Liver (tissue), 9 donors: ENCODE measurements around the gene COL6A2. TPM values are rescaled to one million over a fixed set of nuclear protein-coding genes. Genes with fewer than 3 reads are reported as not detected.

Experiments
- DNase-seq: peaks from one replicate; pipeline ENCODE4 v3.0.0-alpha.2; 2017; ENCODE audit warnings: low spot score
- H3K27ac ChIP-seq, 2 donors: one replicate each; pipeline ENCODE4 v1.7.0; 2013; ENCODE audit warnings: inconsistent platforms in 2 of 2, low read length in 2 of 2, control low read depth in 1 of 2, low read depth in 1 of 2, mild to moderate bottlenecking in 1 of 2
- H3K27me3 ChIP-seq, 4 donors: one replicate each; pipeline versions ENCODE4 v1.6.1 to v1.7.0; 2013; ENCODE audit warnings: low read length in 3 of 4, inconsistent platforms in 1 of 4, mild to moderate bottlenecking in 1 of 4, moderate library complexity in 1 of 4; ENCODE audit not compliant: control insufficient read depth in 4 of 4, insufficient read depth in 4 of 4
- H3K36me3 ChIP-seq, 4 donors: one replicate each; pipeline versions ENCODE4 v1.6.1 to v1.7.0; 2013; ENCODE audit warnings: low read length in 3 of 4, mild to moderate bottlenecking in 3 of 4, low read depth in 1 of 4, moderate library complexity in 1 of 4; ENCODE audit not compliant: control insufficient read depth in 4 of 4, insufficient read depth in 3 of 4
- H3K4me1 ChIP-seq, 4 donors: one replicate each; pipeline versions ENCODE4 v1.6.1 to v1.7.0; 2013; ENCODE audit warnings: low read length in 3 of 4, mild to moderate bottlenecking in 3 of 4, moderate library complexity in 1 of 4; ENCODE audit not compliant: control insufficient read depth in 4 of 4, insufficient read depth in 4 of 4
- H3K4me3 ChIP-seq, 3 donors: one replicate each; pipeline versions ENCODE4 v1.6.1 to v1.7.0; 2013; ENCODE audit warnings: low read length in 3 of 3, control low read depth in 1 of 3, low read depth in 1 of 3, mild to moderate bottlenecking in 1 of 3
- H3K9ac ChIP-seq, 2 donors: one replicate each; pipeline ENCODE4 v1.7.0; 2013; ENCODE audit warnings: low read length in 2 of 2, mild to moderate bottlenecking in 2 of 2, moderate library complexity in 2 of 2, control low read depth in 1 of 2, low read depth in 1 of 2
- H3K9me3 ChIP-seq, 4 donors: one replicate each; pipeline versions ENCODE4 v1.6.1 to v1.7.0; 2013; ENCODE audit warnings: low read length in 3 of 4; ENCODE audit not compliant: control insufficient read depth in 4 of 4
- EGR1 ChIP-seq, 2 donors: IDR thresholded peaks; 2 replicates each; pipeline ENCODE4 v1.6.1; 2016 to 2018; ENCODE audit warnings: antibody characterized with exemption in 2 of 2, low read depth in 2 of 2
- FOXA1 ChIP-seq: IDR thresholded peaks from 2 replicates; pipeline ENCODE4 v1.6.1; 2016; ENCODE audit warnings: antibody characterized with exemption
- FOXA2 ChIP-seq: IDR thresholded peaks from 2 replicates; pipeline ENCODE4 v1.6.1; 2016; ENCODE audit warnings: antibody characterized with exemption
- GABPA ChIP-seq, 2 donors: IDR thresholded peaks in 1 of 2; conservative IDR thresholded peaks in 1 of 2; 2 replicates each; pipeline ENCODE4 v1.6.1; 2016; ENCODE audit warnings: antibody characterized with exemption in 2 of 2, mild to moderate bottlenecking in 1 of 2, moderate library complexity in 1 of 2
- HNF4A ChIP-seq, 2 donors: conservative IDR thresholded peaks; 2 replicates each; pipeline ENCODE4 v1.6.1; 2016; ENCODE audit warnings: antibody characterized with exemption in 2 of 2, mild to moderate bottlenecking in 2 of 2
- HNF4G ChIP-seq: IDR thresholded peaks from 2 replicates; pipeline ENCODE4 v1.6.1; 2016; ENCODE audit warnings: antibody characterized with exemption
- JUND ChIP-seq, 2 donors: IDR thresholded peaks; 2 replicates each; pipeline ENCODE4 v1.6.1; 2016; ENCODE audit warnings: antibody characterized with exemption in 2 of 2
- NR2F2 ChIP-seq: IDR thresholded peaks from 2 replicates; pipeline ENCODE4 v1.6.1; 2016; ENCODE audit warnings: antibody characterized with exemption
- RAD21 ChIP-seq, 2 donors: IDR thresholded peaks; 2 replicates each; pipeline ENCODE4 v1.6.1; 2016; ENCODE audit warnings: antibody characterized with exemption in 2 of 2, mild to moderate bottlenecking in 2 of 2
- RXRA ChIP-seq, 2 donors: IDR thresholded peaks; 2 replicates each; pipeline ENCODE4 v1.6.1; 2017 to 2018; ENCODE audit warnings: antibody characterized with exemption in 2 of 2, mild to moderate bottlenecking in 1 of 2
- SP1 ChIP-seq: IDR thresholded peaks from 2 replicates; pipeline ENCODE4 v1.6.1; 2018; ENCODE audit warnings: antibody characterized with exemption, mild to moderate bottlenecking
- TAF1 ChIP-seq: conservative IDR thresholded peaks from 2 replicates; pipeline ENCODE4 v1.6.1; 2016; ENCODE audit warnings: antibody characterized with exemption, mild to moderate bottlenecking
- YY1 ChIP-seq: IDR thresholded peaks from 2 replicates; pipeline ENCODE4 v1.6.1; 2016; ENCODE audit warnings: antibody characterized with exemption, mild to moderate bottlenecking
- WGBS: extraction: QIAGEN DNeasy Blood & Tissue Kit; methylation state at CpG from one replicate; pipeline ENCODE4 v1.1.7; 2013; 5-methylcytosine and 5-hydroxymethylcytosine counted together
- polyA plus RNA-seq, 2 donors: library from polyadenylated mRNA; stranded (reverse) in 1 of 2; unstranded in 1 of 2; fragments of 200-250 nt in 1 of 2; fragments of >200 nt in 1 of 2; fragmentation: Nextera tagmentation in 1 of 2; extraction: Ambion mirVana in 1 of 2; gene quantifications; one replicate each; pipeline versions ENCODE4 v1.2.1 to v1.2.3, GENCODE V29; 2013 to 2015
- total RNA-seq, 2 donors: library from RNA; depleted of rRNA; stranded (reverse); fragments of >200 nt; gene quantifications; one replicate each; pipeline ENCODE4 v1.2.3, GENCODE V29; 2014
- TF ChIP-seq, protein P1 (sequence below): IDR thresholded peaks from 2 replicates; pipeline ENCODE4 v1.6.1; 2016; ENCODE audit warnings: antibody characterized with exemption
- TF ChIP-seq, protein P2 (sequence below): IDR thresholded peaks from 2 replicates; pipeline ENCODE4 v1.6.1; 2016; ENCODE audit warnings: antibody characterized with exemption, mild to moderate bottlenecking
- TF ChIP-seq, protein P3 (sequence below): IDR thresholded peaks from 2 replicates; pipeline ENCODE4 v1.6.1; 2016; ENCODE audit warnings: antibody characterized with exemption
- TF ChIP-seq, protein P4 (sequence below): IDR thresholded peaks from 2 replicates; pipeline ENCODE4 v1.6.1; 2016; ENCODE audit warnings: antibody characterized with exemption
- TF ChIP-seq, protein P5 (sequence below): fragments of 150-350 bp; IDR thresholded peaks from 2 replicates; pipeline ENCODE4 v1.5.1; 2017; ENCODE audit warnings: improper control_type of control experiment, low read depth, low read length; ENCODE audit not compliant: missing input control
- donor health status: healthy.
- donor health status: healthy.
- donor health status: healthy.
- donor health status: healthy.
- donor health status: healthy.

Gene COL6A2
- total and polyA plus RNA-seq, 4 donors: 5.8 to 80.8 (median 41.7) TPM

DNA sequence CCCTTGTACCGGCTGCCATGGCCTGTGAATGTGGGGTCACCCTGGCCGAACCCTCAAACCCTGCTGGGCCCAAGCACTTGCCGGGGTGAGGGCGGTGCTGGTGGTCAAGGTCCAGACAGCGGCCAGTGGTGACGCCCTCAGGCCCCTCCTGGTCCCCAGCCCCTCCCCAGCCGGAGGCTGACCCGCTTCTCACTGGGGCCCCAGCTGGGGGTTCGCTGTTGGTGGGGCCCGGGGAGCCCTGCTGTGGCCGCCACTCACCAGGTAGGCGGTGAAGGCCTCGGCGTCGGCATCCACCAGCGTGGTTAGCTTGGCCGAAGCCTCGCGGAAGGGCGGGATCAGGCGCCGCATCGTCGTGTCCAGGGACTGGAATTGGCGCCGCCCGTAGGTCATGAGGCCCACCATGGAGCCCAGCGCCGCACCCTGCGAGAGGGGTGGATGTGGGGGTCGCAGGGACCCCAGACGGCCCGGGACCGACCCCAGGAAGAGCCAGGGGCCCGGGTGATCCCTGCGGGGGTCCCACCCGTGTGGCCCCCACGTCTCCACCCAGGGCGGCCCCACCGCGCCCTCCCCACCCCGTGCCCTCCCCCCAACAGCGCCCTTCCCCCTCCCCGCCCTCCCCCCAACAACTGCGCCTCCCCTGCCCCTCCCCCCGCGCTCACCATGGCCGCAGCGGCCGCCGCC is 47.4 kb downstream of the COL6A2 start:
- TF ChIP-seq RAD21 (IDR thresholded peaks at IDR 0.05) (no peak), SP1 (no peak), FOXA2 (no peak), GABPA (IDR thresholded peaks at IDR 0.05 in 1 of 2, conservative IDR thresholded peaks at IDR 0.05 in 1 of 2) (no peak), HNF4G (no peak), YY1 (no peak), HNF4A (conservative IDR thresholded peaks at IDR 0.05) (no peak), JUND (IDR thresholded peaks at IDR 0.05) (no peak), NR2F2 (no peak), TAF1 (no peak), EGR1 (IDR thresholded peaks at IDR 0.05; ENCODE audit: low read depth in 2 of 2) (no peak), FOXA1 (no peak), RXRA (IDR thresholded peaks at IDR 0.05) (no peak)
- TF ChIP-seq, protein P1, sequence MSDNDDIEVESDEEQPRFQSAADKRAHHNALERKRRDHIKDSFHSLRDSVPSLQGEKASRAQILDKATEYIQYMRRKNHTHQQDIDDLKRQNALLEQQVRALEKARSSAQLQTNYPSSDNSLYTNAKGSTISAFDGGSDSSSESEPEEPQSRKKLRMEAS: no peak
- TF ChIP-seq, protein P2, sequence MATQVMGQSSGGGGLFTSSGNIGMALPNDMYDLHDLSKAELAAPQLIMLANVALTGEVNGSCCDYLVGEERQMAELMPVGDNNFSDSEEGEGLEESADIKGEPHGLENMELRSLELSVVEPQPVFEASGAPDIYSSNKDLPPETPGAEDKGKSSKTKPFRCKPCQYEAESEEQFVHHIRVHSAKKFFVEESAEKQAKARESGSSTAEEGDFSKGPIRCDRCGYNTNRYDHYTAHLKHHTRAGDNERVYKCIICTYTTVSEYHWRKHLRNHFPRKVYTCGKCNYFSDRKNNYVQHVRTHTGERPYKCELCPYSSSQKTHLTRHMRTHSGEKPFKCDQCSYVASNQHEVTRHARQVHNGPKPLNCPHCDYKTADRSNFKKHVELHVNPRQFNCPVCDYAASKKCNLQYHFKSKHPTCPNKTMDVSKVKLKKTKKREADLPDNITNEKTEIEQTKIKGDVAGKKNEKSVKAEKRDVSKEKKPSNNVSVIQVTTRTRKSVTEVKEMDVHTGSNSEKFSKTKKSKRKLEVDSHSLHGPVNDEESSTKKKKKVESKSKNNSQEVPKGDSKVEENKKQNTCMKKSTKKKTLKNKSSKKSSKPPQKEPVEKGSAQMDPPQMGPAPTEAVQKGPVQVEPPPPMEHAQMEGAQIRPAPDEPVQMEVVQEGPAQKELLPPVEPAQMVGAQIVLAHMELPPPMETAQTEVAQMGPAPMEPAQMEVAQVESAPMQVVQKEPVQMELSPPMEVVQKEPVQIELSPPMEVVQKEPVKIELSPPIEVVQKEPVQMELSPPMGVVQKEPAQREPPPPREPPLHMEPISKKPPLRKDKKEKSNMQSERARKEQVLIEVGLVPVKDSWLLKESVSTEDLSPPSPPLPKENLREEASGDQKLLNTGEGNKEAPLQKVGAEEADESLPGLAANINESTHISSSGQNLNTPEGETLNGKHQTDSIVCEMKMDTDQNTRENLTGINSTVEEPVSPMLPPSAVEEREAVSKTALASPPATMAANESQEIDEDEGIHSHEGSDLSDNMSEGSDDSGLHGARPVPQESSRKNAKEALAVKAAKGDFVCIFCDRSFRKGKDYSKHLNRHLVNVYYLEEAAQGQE: no peak
- TF ChIP-seq, protein P3, sequence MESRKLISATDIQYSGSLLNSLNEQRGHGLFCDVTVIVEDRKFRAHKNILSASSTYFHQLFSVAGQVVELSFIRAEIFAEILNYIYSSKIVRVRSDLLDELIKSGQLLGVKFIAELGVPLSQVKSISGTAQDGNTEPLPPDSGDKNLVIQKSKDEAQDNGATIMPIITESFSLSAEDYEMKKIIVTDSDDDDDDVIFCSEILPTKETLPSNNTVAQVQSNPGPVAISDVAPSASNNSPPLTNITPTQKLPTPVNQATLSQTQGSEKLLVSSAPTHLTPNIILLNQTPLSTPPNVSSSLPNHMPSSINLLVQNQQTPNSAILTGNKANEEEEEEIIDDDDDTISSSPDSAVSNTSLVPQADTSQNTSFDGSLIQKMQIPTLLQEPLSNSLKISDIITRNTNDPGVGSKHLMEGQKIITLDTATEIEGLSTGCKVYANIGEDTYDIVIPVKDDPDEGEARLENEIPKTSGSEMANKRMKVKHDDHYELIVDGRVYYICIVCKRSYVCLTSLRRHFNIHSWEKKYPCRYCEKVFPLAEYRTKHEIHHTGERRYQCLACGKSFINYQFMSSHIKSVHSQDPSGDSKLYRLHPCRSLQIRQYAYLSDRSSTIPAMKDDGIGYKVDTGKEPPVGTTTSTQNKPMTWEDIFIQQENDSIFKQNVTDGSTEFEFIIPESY: no peak
- TF ChIP-seq, protein P4, sequence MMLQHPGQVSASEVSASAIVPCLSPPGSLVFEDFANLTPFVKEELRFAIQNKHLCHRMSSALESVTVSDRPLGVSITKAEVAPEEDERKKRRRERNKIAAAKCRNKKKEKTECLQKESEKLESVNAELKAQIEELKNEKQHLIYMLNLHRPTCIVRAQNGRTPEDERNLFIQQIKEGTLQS: no peak
- TF ChIP-seq, protein P5, sequence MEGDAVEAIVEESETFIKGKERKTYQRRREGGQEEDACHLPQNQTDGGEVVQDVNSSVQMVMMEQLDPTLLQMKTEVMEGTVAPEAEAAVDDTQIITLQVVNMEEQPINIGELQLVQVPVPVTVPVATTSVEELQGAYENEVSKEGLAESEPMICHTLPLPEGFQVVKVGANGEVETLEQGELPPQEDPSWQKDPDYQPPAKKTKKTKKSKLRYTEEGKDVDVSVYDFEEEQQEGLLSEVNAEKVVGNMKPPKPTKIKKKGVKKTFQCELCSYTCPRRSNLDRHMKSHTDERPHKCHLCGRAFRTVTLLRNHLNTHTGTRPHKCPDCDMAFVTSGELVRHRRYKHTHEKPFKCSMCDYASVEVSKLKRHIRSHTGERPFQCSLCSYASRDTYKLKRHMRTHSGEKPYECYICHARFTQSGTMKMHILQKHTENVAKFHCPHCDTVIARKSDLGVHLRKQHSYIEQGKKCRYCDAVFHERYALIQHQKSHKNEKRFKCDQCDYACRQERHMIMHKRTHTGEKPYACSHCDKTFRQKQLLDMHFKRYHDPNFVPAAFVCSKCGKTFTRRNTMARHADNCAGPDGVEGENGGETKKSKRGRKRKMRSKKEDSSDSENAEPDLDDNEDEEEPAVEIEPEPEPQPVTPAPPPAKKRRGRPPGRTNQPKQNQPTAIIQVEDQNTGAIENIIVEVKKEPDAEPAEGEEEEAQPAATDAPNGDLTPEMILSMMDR: no peak
- Histone ChIP-seq H3K9ac (no peak overlapping the region), H3K36me3 (peaks cover 20 to 58% (median 40%) of the 10 kb centered on the region in 4 donors), H3K27ac (no peak overlapping the region), H3K4me3 (no peak overlapping the region), H3K4me1 (peaks cover 0 to 5% (median 3%) of the 10 kb centered on the region in 4 donors), H3K9me3 (peaks cover 0 to 3% (median 0%) of the 10 kb centered on the region in 4 donors), H3K27me3 (no peaks in the 10 kb centered on the region)
- DNase-seq: no peak
- 93% methylated on average over 51 of the region's 51 CpGs for WGBS
